H1 (cell line): Measurements from ENCODE around the gene MTERF1. TPM values are rescaled to one million over a fixed set of nuclear protein-coding genes. Genes with fewer than 3 reads are reported as not detected.

Experiments
- CTCF ChIA-PET: fragments of 300-600 bp; sonication (Branson Sonifier 250); formaldehyde crosslinking; loops from one replicate; lab custom pipeline; 2021; ENCODE audit not compliant: partially characterized antibody; lab: Charles Lee
- POLR2A ChIA-PET: fragments of 300-600 bp; sonication (Branson Sonifier 250); formaldehyde crosslinking; loops from one replicate; lab custom pipeline; 2021; ENCODE audit warnings: inconsistent platforms; ENCODE audit not compliant: partially characterized antibody; lab: Charles Lee
- DNase-seq, 2 experiments: peaks; one replicate each; pipeline versions ENCODE4 v3.0.0 to v3.0.0-alpha.2; 2010 to 2022; ENCODE audit warnings: low spot score in 2 of 2, low read depth in 1 of 2, mixed read lengths in 1 of 2
- FAIRE-seq: peaks from 2 replicates; lab custom pipeline; 2011; peaks lifted over from hg19 to GRCh38; lab: Jason Lieb, UNC
- H2AFZ ChIP-seq: 2 replicates; pipeline ENCODE4 v1.8.1; 2012; ENCODE audit warnings: low read length, inconsistent platforms
- H2AK5ac ChIP-seq: 2 replicates; pipeline ENCODE4 v1.6.1; 2013; ENCODE audit warnings: low read depth, low read length
- H2BK120ac ChIP-seq: replicated peaks from 2 replicates; pipeline ENCODE3; 2013; ENCODE audit warnings: low read depth, low read length, inconsistent platforms
- H2BK12ac ChIP-seq: 2 replicates; pipeline ENCODE4 v1.6.1; 2013; ENCODE audit warnings: low read depth, low read length
- H2BK15ac ChIP-seq: 2 replicates; pipeline ENCODE4 v1.6.1; 2013; ENCODE audit warnings: low read length
- H2BK20ac ChIP-seq: 2 replicates; pipeline ENCODE4 v1.6.1; 2013; ENCODE audit warnings: low read length
- H2BK5ac ChIP-seq: 2 replicates; pipeline ENCODE4 v1.6.1; 2013; ENCODE audit warnings: low read depth, low read length
- H3K14ac ChIP-seq: 2 replicates; pipeline ENCODE4 v1.6.1; 2013; ENCODE audit warnings: inconsistent platforms; ENCODE audit not compliant: insufficient read length
- H3K18ac ChIP-seq: 2 replicates; pipeline ENCODE4 v1.6.1; 2013; ENCODE audit warnings: low read length; ENCODE audit errors: extremely low read depth
- H3K23ac ChIP-seq: 2 replicates; pipeline ENCODE4 v1.6.1; 2013; ENCODE audit warnings: inconsistent platforms; ENCODE audit not compliant: insufficient read length
- H3K23me2 ChIP-seq: 2 replicates; pipeline ENCODE4 v1.6.1; 2013; ENCODE audit warnings: low read depth, low read length
- H3K27ac ChIP-seq: 2 replicates; pipeline ENCODE4 v1.6.1; 2011; ENCODE audit warnings: low read depth, low read length, inconsistent platforms
- H3K27me3 ChIP-seq, 4 experiments: replicated peaks in 1 of 4; 1 replicate in 1 of 4; 2 replicates in 3 of 4; pipeline versions ENCODE4 v1.6.1 to v1.8.1; 2011 to 2013; ENCODE audit warnings: low read length in 3 of 4, mild to moderate bottlenecking in 3 of 4, inconsistent platforms in 2 of 4, mixed read lengths in 2 of 4, moderate library complexity in 1 of 4; ENCODE audit not compliant: control insufficient read depth in 3 of 4, insufficient read depth in 3 of 4; ENCODE audit errors: extremely low read depth in 1 of 4
- H3K36me3 ChIP-seq, 4 experiments: 2 replicates each; pipeline versions ENCODE4 v1.6.1 to v1.8.1; 2011 to 2013; ENCODE audit warnings: mild to moderate bottlenecking in 4 of 4, low read length in 3 of 4, moderate library complexity in 2 of 4, control low read depth in 1 of 4, inconsistent platforms in 1 of 4; ENCODE audit not compliant: insufficient read depth in 4 of 4, control insufficient read depth in 2 of 4
- H3K4ac ChIP-seq: replicated peaks from 2 replicates; pipeline ENCODE3; 2013; ENCODE audit warnings: low read length, low read depth, mixed read lengths, inconsistent platforms; ENCODE audit not compliant: insufficient read length
- H3K4me1 ChIP-seq, 4 experiments: replicated peaks in 1 of 4; 1 replicate in 1 of 4; 2 replicates in 3 of 4; pipeline versions ENCODE4 v1.6.1 to v1.8.1; 2011 to 2013; ENCODE audit warnings: low read length in 3 of 4, inconsistent platforms in 2 of 4, mixed read lengths in 1 of 4; ENCODE audit not compliant: insufficient read depth in 4 of 4, control insufficient read depth in 3 of 4
- H3K4me2 ChIP-seq, 2 experiments: 2 replicates each; pipeline versions ENCODE4 v1.6.1 to v1.8.1; 2011 to 2013; ENCODE audit warnings: low read depth in 2 of 2, low read length in 2 of 2, control low read depth in 1 of 2, inconsistent platforms in 1 of 2, mild to moderate bottlenecking in 1 of 2; ENCODE audit not compliant: insufficient read depth in 1 of 2
- H3K4me3 ChIP-seq, 4 experiments: fragments of 200-600, 300-600 bp in 1 of 4; sonication (generic), shearing (Covaris generic), sonication (Bioruptor Twin) in 1 of 4; 2 replicates each; pipeline versions ENCODE4 v1.5.1 to v1.8.1; 2011 to 2016; ENCODE audit warnings: low read length in 4 of 4, low read depth in 3 of 4, control low read depth in 2 of 4, inconsistent platforms in 2 of 4, mild to moderate bottlenecking in 2 of 4, mixed read lengths in 1 of 4, moderate library complexity in 1 of 4; ENCODE audit not compliant: insufficient read depth in 2 of 4; ENCODE audit errors: extremely low read depth in 1 of 4
- H3K56ac ChIP-seq: replicated peaks from 2 replicates; pipeline ENCODE3; 2013; ENCODE audit warnings: low read depth, mild to moderate bottlenecking, mixed read lengths, low read length, inconsistent platforms; ENCODE audit not compliant: insufficient read length
- H3K79me1 ChIP-seq: 2 replicates; pipeline ENCODE4 v1.6.1; 2013; ENCODE audit warnings: low read depth, low read length, control low read depth
- H3K79me2 ChIP-seq, 2 experiments: 2 replicates each; pipeline versions ENCODE4 v1.6.1 to v1.8.1; 2012 to 2013; ENCODE audit warnings: low read length in 2 of 2, mild to moderate bottlenecking in 2 of 2, inconsistent platforms in 1 of 2; ENCODE audit not compliant: insufficient read depth in 2 of 2, control insufficient read depth in 1 of 2
- H3K9ac ChIP-seq, 4 experiments: replicated peaks in 1 of 4; 1 replicate in 1 of 4; 2 replicates in 3 of 4; pipeline versions ENCODE4 v1.6.1 to v1.8.1; 2011 to 2013; ENCODE audit warnings: low read depth in 3 of 4, low read length in 3 of 4, control low read depth in 2 of 4, mild to moderate bottlenecking in 2 of 4, moderate library complexity in 2 of 4, inconsistent platforms in 1 of 4; ENCODE audit errors: extremely low read depth in 1 of 4
- H3K9me3 ChIP-seq, 2 experiments: 2 replicates each; pipeline versions ENCODE4 v1.6.1 to v1.8.1; 2012 to 2013; ENCODE audit warnings: mild to moderate bottlenecking in 2 of 2, moderate library complexity in 2 of 2, control low read depth in 1 of 2, inconsistent platforms in 1 of 2, low read depth in 1 of 2, low read length in 1 of 2, mixed read lengths in 1 of 2; ENCODE audit not compliant: insufficient read depth in 2 of 2
- H4K20me1 ChIP-seq, 2 experiments: replicated peaks in 1 of 2; 2 replicates each; pipeline versions ENCODE3 to v1.8.1; 2011 to 2013; ENCODE audit warnings: inconsistent platforms in 2 of 2, low read length in 2 of 2, mild to moderate bottlenecking in 1 of 2; ENCODE audit not compliant: insufficient read depth in 2 of 2, control insufficient read depth in 1 of 2
- H4K5ac ChIP-seq: 2 replicates; pipeline ENCODE4 v1.6.1; 2013; ENCODE audit warnings: low read length, low read depth, mixed read lengths, inconsistent platforms; ENCODE audit not compliant: insufficient read length
- H4K8ac ChIP-seq: 2 replicates; pipeline ENCODE4 v1.8.0; 2013; ENCODE audit warnings: mild to moderate bottlenecking, moderate library complexity, low read length, inconsistent platforms; ENCODE audit not compliant: insufficient read depth; ENCODE audit errors: extremely low read depth
- H4K91ac ChIP-seq: replicated peaks from 2 replicates; pipeline ENCODE3; 2013; ENCODE audit warnings: low read length, mixed read lengths, inconsistent platforms; ENCODE audit not compliant: insufficient read length
- BCL11A ChIP-seq, 2 experiments: IDR thresholded peaks; one replicate each; pipeline ENCODE4 v1.6.1; 2011; ENCODE audit warnings: low read depth in 2 of 2, low read length in 2 of 2, mild to moderate bottlenecking in 2 of 2
- CBX5 ChIP-seq: fragments of 300-800, 300-1000 bp; sonication (generic); IDR thresholded peaks from 2 replicates; pipeline ENCODE4 v1.7.1; 2016; ENCODE audit warnings: antibody characterized with exemption, low read length, low read depth
- CBX8 ChIP-seq: fragments of 300-800, 300-1000 bp; sonication (generic); IDR thresholded peaks from 2 replicates; pipeline ENCODE4 v1.7.1; 2016; ENCODE audit warnings: low read depth, low read length, borderline replicate concordance
- GABPA ChIP-seq: IDR thresholded peaks from 2 replicates; pipeline ENCODE4 v1.6.1; 2011; ENCODE audit warnings: mild to moderate bottlenecking, low read length, moderate library complexity, borderline replicate concordance; ENCODE audit not compliant: insufficient read depth
- NANOG ChIP-seq: IDR thresholded peaks from 2 replicates; pipeline ENCODE4 v1.6.1; 2011; ENCODE audit warnings: low read length, low read depth, mild to moderate bottlenecking, inconsistent platforms; ENCODE audit not compliant: insufficient read depth, poor library complexity, severe bottlenecking
- SIRT6 ChIP-seq: IDR thresholded peaks from one replicate; pipeline ENCODE4 v1.7.1; 2012; ENCODE audit warnings: low read length, inconsistent platforms
- SP1 ChIP-seq: IDR thresholded peaks from 2 replicates; pipeline ENCODE4 v1.6.1; 2011; ENCODE audit warnings: low read depth, low read length
- SRF ChIP-seq: IDR thresholded peaks from 2 replicates; pipeline ENCODE4 v1.6.1; 2011; ENCODE audit warnings: mild to moderate bottlenecking, low read depth, low read length, moderate library complexity
- TCF12 ChIP-seq: IDR thresholded peaks from 2 replicates; pipeline ENCODE4 v1.6.1; 2011; ENCODE audit warnings: low read depth, mild to moderate bottlenecking, low read length
- WGBS, 2 experiments: shearing (Covaris generic) in 1 of 2; methylation state at CpG; one replicate each; pipeline versions ENCODE4 v1.1.6 to v1.1.7; 2013 to 2015; ENCODE audit warnings: low lambda C conversion rate in 2 of 2, mixed read lengths in 2 of 2, inconsistent platforms in 1 of 2, low coverage in 1 of 2, missing lambda C conversion rate in 1 of 2; ENCODE audit not compliant: insufficient replicate concordance in 2 of 2, insufficient coverage in 1 of 2, insufficient read length in 1 of 2; ENCODE audit errors: extremely low coverage in 1 of 2, missing lambda C conversion rate in 1 of 2; 5-methylcytosine and 5-hydroxymethylcytosine counted together
- polyA plus RNA-seq, 7 experiments: library from polyadenylated mRNA; depleted of rRNA in 3 of 7; stranded (reverse) in 5 of 7; unstranded in 2 of 7; fragments of >200 nt in 5 of 7; fragments of 200-250 nt in 2 of 7; gene quantifications; 1 replicate in 5 of 7; 2 replicates in 1 of 7; 4 replicates in 1 of 7; pipeline versions ENCODE4 v1.2.1 to v1.2.3, GENCODE V29; 2011 to 2013; ENCODE audit warnings: missing spikeins in 2 of 7, mixed read lengths in 2 of 7
- total RNA-seq: library from RNA; stranded (reverse); fragmentation: NEBNext Ultra II Directional; extraction: Animal tissue kit (Norgen Biotek cat#: 25700); gene quantifications from 2 replicates; pipeline ENCODE4 v1.2.1, GENCODE V29; 2021
- TF ChIP-seq, protein P1 (sequence below): IDR thresholded peaks from 2 replicates; pipeline ENCODE4 v1.6.1; 2012; ENCODE audit warnings: low read length, inconsistent platforms

Gene MTERF1
- total and polyA plus RNA-seq, 2 of the 8 experiments (the other 6 are each of a cell fraction or from before 2014, with no cell fraction given): 4.5 to 12.6 TPM

DNA sequence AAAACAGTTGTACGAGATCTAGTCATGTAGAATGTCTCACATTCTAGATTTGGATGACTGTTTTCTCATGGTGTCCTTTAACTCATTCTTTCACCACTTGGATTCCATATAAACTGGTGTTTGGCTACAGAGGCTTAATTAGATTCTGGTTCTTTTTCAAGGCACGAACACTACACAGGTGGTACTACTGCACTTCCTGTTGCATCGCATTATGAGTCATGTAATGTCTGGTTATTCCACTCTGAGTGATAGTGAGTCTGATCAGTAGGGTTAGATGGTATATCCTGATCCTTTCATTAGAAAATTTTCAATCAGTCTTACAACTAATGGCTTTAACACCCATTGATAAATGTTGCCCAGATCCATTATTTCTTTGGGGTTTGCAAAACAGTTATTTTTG lies 49.0 kb upstream of the MTERF1 start:
- no peak overlapping the region for H2AK5ac ChIP-seq
- no peaks in the 10 kb centered on the region for H3K79me2 ChIP-seq
- DNase-seq: no peak
- H3K36me3 ChIP-seq: no peaks in the 10 kb centered on the region
- H2BK5ac ChIP-seq: no peak overlapping the region
- no peaks in the 10 kb centered on the region for H3K23me2 ChIP-seq
- no peak overlapping the region for H3K4ac ChIP-seq
- H3K79me1 ChIP-seq: no peaks in the 10 kb centered on the region
- TF ChIP-seq SIRT6 (no peak), CBX5 (no peak), SRF (no peak), GABPA (no peak), CBX8 (no peak), SP1 (no peak), NANOG (no peak), TCF12 (no peak), BCL11A (IDR thresholded peaks at IDR 0.05; ENCODE audit: low read depth in 2 of 2, low read length in 2 of 2) (no peak)
- TF ChIP-seq, protein P1, sequence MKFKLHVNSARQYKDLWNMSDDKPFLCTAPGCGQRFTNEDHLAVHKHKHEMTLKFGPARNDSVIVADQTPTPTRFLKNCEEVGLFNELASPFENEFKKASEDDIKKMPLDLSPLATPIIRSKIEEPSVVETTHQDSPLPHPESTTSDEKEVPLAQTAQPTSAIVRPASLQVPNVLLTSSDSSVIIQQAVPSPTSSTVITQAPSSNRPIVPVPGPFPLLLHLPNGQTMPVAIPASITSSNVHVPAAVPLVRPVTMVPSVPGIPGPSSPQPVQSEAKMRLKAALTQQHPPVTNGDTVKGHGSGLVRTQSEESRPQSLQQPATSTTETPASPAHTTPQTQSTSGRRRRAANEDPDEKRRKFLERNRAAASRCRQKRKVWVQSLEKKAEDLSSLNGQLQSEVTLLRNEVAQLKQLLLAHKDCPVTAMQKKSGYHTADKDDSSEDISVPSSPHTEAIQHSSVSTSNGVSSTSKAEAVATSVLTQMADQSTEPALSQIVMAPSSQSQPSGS: no peak
- no peak overlapping the region for H3K9ac ChIP-seq
- H2BK20ac ChIP-seq: no peak overlapping the region
- CTCF ChIA-PET: no interaction called here
- no peak overlapping the region for H2AFZ ChIP-seq
- no peak overlapping the region for H4K5ac ChIP-seq
- no peak overlapping the region for H3K4me2 ChIP-seq
- H2BK12ac ChIP-seq: no peak overlapping the region
- H3K56ac ChIP-seq: no peak overlapping the region
- H3K14ac ChIP-seq: no peak overlapping the region
- H3K9me3 ChIP-seq: no peaks in the 10 kb centered on the region
- no peak overlapping the region for H4K8ac ChIP-seq
- WGBS, 2 experiments: 93% methylated on average over 3 of the region's 3 CpGs; no CpG with 5 or more reads in 1 of the 2 experiments
- H2BK15ac ChIP-seq: no peak overlapping the region
- H3K23ac ChIP-seq: no peak overlapping the region
- no peaks in the 10 kb centered on the region for H4K20me1 ChIP-seq
- H3K27me3 ChIP-seq: peaks cover 0 to 1% (median 0%) of the 10 kb centered on the region in 4 experiments; a peak in 1 of 7 replicates
- no peak overlapping the region for H3K18ac ChIP-seq
- no peak overlapping the region for H2BK120ac ChIP-seq
- H4K91ac ChIP-seq: no peak overlapping the region
- POLR2A ChIA-PET: no interaction called here
- no peaks in the 10 kb centered on the region for H3K4me1 ChIP-seq
- no peak for FAIRE-seq
- no peak overlapping the region for H3K4me3 ChIP-seq
- H3K27ac ChIP-seq: no peak overlapping the region
